Large intestine (tissue), 12 donors: ENCODE measurements around the gene KCNG2. TPM values are rescaled to one million over a fixed set of nuclear protein-coding genes. Genes with fewer than 3 reads are reported as not detected.
"Not testable (repeated sequence)": the region's sequence is repeated elsewhere in the genome, so short reads cannot be mapped to it uniquely, and the experiment has no call there.

Source experiments
- DNase-seq, 2 donors: peaks; one replicate each; pipeline versions ENCODE4 v3.0.0 to v3.0.0-alpha.2; 2013
- H3K27ac ChIP-seq: one replicate; pipeline ENCODE4 v1.5.1; 2013; ENCODE audit warnings: low read length
- H3K27me3 ChIP-seq: 2 replicates; pipeline ENCODE4 v1.6.1; 2013; ENCODE audit warnings: low read length; ENCODE audit not compliant: control insufficient read depth, insufficient read depth
- H3K36me3 ChIP-seq: 2 replicates; pipeline ENCODE4 v1.6.1; 2013; ENCODE audit warnings: low read length; ENCODE audit not compliant: control insufficient read depth, insufficient read depth
- H3K4me1 ChIP-seq: one replicate; pipeline ENCODE4 v1.6.1; 2013; ENCODE audit warnings: low read length; ENCODE audit not compliant: control insufficient read depth, insufficient read depth
- H3K4me3 ChIP-seq: one replicate; pipeline ENCODE4 v1.5.1; 2013; ENCODE audit warnings: low read length
- H3K9me3 ChIP-seq: one replicate; pipeline ENCODE4 v1.6.1; 2013; ENCODE audit warnings: mild to moderate bottlenecking, low read depth, low read length, moderate library complexity; ENCODE audit not compliant: control insufficient read depth
- WGBS: methylation state at CpG from one replicate; pipeline ENCODE4 v1.1.5; 2013; ENCODE audit warnings: low lambda C conversion rate; ENCODE audit not compliant: insufficient coverage; 5-methylcytosine and 5-hydroxymethylcytosine counted together
- long read RNA-seq, 11 donors: transcript quantifications; one replicate each; lab custom pipeline, GENCODE V29; 2026
- polyA plus RNA-seq: library from polyadenylated mRNA; unstranded; fragments of 120-200 nt; gene quantifications from one replicate; pipeline ENCODE4 v1.2.1, GENCODE V29; 2013

KCNG2 gene
- 0.46 TPM for polyA plus RNA-seq
- long read RNA-seq, donor 1: 0 reads
- long read RNA-seq, donor 2: 0 reads
- long read RNA-seq, donor 3: 0 reads
- long read RNA-seq, donor 4: 0 reads
- long read RNA-seq, donor 5: 0 reads
- long read RNA-seq, donor 6: 0 reads
- long read RNA-seq, donor 7: 0 reads
- long read RNA-seq, donor 8: 0 reads
- long read RNA-seq, donor 9: 0 reads
- long read RNA-seq, donor 10: 0 reads
- long read RNA-seq, donor 11: 0 reads

- no peaks in the 10 kb centered on the region for H3K36me3 ChIP-seq
- no CpG with 5 or more reads among the region's 92 CpGs for WGBS
- H3K4me1 ChIP-seq: peaks cover 5% of the 10 kb centered on the region
- no peaks in the 10 kb centered on the region for H3K9me3 ChIP-seq
- peaks cover 37% of the 10 kb centered on the region for H3K27me3 ChIP-seq
- peak in 1 of 2 donors; percentile 31 for DNase-seq
- H3K4me3 ChIP-seq: peak within 1 kb of the TSS; percentile 48
- no peak within 1 kb of the TSS for H3K27ac ChIP-seq
Measured at GRCh38 chr18:79797518-79798345, at the start of gene KCNG2. TSS of gene KCNG2 (plus strand) at chr18:79797938. CDS start at chr18:79863668, 65,730 bp downstream.

GRCh38 chr18:79748321-79749180 lies 49.2 kb upstream of the KCNG2 start:
- Histone ChIP-seq H3K36me3 (peaks cover 20% of the 10 kb centered on the region), H3K27ac (no peak overlapping the region), H3K4me1 (no peaks in the 10 kb centered on the region), H3K9me3 (peaks cover 23% of the 10 kb centered on the region), H3K27me3 (no peaks in the 10 kb centered on the region), H3K4me3 (no peak overlapping the region)
- no CpG with 5 or more reads among the region's 36 CpGs for WGBS
- DNase-seq: no peak

- Histone ChIP-seq H3K4me1 (no peaks in the 10 kb centered on the region), H3K9me3 (peaks cover 23% of the 10 kb centered on the region), H3K27me3 (no peaks in the 10 kb centered on the region), H3K27ac (no peak overlapping the region), H3K36me3 (peaks cover 26% of the 10 kb centered on the region), H3K4me3 (no peak overlapping the region)
- DNase-seq: peak in 1 of 2 donors; percentile 9
- 58% methylated on average over 5 of the region's 49 CpGs for WGBS
Measured at GRCh38 chr18:79749251-79750191, 48.2 kb upstream of the KCNG2 start.

- H3K27ac ChIP-seq: no peak overlapping the region
Measured at GRCh38 chr18:79750980-79751571, 46.7 kb upstream of the KCNG2 start.

GRCh38 chr18:79751918-79752578 lies 45.7 kb upstream of the KCNG2 start:
- not testable (repeated sequence) for H3K27ac ChIP-seq, DNase-seq, H3K27me3 ChIP-seq, H3K4me1 ChIP-seq, H3K4me3 ChIP-seq
- WGBS: no CpG with 5 or more reads among the region's 20 CpGs
- Histone ChIP-seq H3K36me3 (peaks cover 19% of the 10 kb centered on the region), H3K9me3 (peaks cover 17% of the 10 kb centered on the region)

More at GRCh38 chr18:79750980-79751571, 46.7 kb upstream of the KCNG2 start:
- Histone ChIP-seq H3K27me3 (no peaks in the 10 kb centered on the region), H3K4me1 (no peaks in the 10 kb centered on the region), H3K36me3 (peaks cover 25% of the 10 kb centered on the region), H3K9me3 (peaks cover 20% of the 10 kb centered on the region), H3K4me3 (no peak overlapping the region)
- DNase-seq: no peak
- 94% methylated on average over 2 of the region's 13 CpGs for WGBS

GRCh38 chr18:79752946-79753345 lies 44.8 kb upstream of the KCNG2 start:
- peaks cover 13% of the 10 kb centered on the region for H3K36me3 ChIP-seq
- not testable (repeated sequence) for H3K27ac ChIP-seq, DNase-seq, H3K4me3 ChIP-seq, H3K27me3 ChIP-seq, H3K4me1 ChIP-seq, H3K9me3 ChIP-seq
- no CpG with 5 or more reads among the region's 8 CpGs for WGBS

- no peak overlapping the region for H3K4me3 ChIP-seq
- peaks cover 13% of the 10 kb centered on the region for H3K36me3 ChIP-seq
- H3K27me3 ChIP-seq: no peaks in the 10 kb centered on the region
- DNase-seq: no peak
- WGBS: no CpG with 5 or more reads among the region's 27 CpGs
- peaks cover 7% of the 10 kb centered on the region for H3K9me3 ChIP-seq
- H3K4me1 ChIP-seq: no peaks in the 10 kb centered on the region
- no peak overlapping the region for H3K27ac ChIP-seq
Measured at GRCh38 chr18:79753391-79753851, 44.3 kb upstream of the KCNG2 start.

GRCh38 chr18:79754022-79754761 lies 43.5 kb upstream of the KCNG2 start:
- Histone ChIP-seq H3K27me3 (no peaks in the 10 kb centered on the region), H3K4me3 (no peak overlapping the region), H3K36me3 (peaks cover 13% of the 10 kb centered on the region), H3K27ac (no peak overlapping the region), H3K4me1 (no peaks in the 10 kb centered on the region), H3K9me3 (peaks cover 5% of the 10 kb centered on the region)
- 100% methylated on average over 1 of the region's 35 CpGs for WGBS
- DNase-seq: no peak
